Measurements from ENCODE around the gene COL4A6.

COL4A6 gene

DNA sequence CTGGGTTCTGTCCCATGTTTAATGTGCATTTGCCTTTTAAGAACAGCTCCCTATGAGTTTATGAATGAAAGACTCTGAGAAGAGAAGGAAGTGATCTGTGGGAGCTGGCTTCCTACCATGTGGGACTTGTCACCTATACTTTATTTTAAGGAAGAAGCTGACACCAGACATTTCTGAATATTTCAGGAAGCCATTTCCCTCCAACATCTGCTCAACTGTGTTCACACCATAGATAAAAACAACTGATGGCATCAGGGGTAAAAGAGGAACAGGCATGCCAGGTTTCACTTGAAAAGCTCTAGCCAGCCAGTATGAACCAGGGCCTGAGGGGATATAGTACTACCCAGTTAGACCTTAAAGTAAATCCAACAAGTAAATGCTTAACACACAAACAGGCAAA, 116.0 kb downstream of the COL4A6 start:
- DNase-seq = no peak

DNA sequence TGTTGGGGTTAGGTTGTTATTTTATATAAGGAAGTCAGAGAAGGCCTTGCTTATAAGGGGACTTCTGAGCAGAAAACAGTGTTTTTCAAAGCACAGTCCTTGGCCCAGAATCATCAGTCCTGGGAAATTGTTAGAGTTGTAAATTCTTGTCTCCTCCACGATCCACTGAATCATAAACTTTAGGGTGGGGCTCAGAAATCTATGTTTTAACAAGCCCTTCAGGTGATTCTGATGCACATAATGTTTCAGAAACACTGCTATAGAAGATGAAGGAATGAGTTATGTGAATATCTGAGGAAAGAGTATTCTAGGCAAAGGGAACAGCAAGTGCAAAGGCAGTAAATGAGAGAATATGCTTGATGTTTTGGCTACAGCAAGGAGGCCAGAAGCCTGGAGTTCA, 121.8 kb downstream of the COL4A6 start:
- DNase-seq = no peak

DNA sequence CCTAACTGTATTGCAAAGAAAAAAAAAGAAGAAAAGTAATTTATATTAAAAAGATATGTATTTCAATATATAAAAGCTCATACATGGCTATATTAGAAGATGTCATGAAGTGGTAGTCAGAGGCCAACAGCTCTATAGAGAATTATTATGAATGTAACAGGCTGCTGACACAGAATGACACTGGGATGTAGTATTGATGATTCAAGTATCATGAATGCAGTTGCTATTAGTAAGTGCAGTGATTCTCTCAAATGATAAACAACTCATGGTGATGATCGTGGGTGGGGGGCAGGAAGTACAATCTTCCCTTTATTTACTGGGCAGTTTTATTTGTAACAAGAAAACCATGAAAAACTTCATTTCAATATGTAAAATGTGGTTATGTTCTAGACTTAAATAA, 124.6 kb downstream of the COL4A6 start:
- peak; percentile 8 for DNase-seq

DNA sequence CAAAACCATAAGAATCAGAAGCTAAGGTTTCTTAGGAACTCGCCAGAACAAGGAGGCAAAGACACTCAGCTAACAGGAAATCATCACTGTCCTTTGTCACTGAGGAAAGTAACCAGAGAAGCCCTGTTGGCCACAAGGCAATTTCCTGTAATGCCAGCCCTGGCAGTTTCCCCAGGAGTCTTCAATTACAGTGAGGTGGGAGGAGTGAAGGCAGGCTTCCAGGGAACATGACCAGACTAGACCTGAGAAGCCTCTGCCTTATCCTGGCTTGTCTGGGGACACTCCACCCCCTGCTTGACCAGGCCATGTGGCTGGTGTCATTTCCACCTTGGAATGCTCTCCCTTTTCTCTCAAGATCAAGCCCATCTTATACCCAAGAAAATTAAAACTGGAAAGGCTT, 125.3 kb downstream of the COL4A6 start:
- DNase-seq = peak; percentile 34

DNA sequence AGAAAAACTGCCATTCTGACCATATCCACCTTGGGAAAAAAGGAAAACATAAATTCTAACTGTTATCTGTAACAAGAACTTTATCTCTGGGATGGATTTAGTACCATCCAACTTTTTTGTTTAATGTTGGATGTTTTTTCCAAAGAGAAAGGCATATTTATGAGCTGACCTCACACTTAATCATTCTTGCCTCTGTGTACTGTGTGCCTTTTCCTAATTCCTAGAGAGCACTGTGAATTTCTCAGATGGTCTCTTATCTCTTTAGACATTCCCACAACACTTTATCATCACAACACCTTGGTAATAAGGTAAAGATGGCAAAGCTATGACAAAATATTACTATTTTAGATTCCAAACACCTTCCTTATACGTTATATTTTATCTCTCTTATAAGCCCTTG, 126.2 kb downstream of the COL4A6 start:
- no peak for DNase-seq

DNA sequence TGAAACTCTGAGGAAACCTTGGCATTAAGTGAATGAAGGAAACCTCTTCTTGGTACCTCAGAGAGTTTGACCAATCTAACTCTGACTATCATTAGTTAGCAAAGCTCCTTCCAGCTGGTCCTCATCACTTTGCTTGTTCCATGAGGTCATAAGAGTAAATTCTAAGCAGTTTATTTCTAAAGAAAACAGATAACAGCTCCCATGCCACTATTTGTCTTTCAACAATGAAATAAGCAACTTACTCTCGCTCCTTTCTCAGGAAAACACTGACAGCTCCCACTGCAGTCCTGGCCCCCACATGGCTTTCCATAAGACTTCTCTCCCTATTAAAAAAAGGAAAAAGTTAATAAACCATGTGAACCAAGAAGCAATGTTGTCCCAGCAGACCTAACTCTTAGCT, 127.7 kb downstream of the COL4A6 start:
- DNase-seq = no peak

DNA sequence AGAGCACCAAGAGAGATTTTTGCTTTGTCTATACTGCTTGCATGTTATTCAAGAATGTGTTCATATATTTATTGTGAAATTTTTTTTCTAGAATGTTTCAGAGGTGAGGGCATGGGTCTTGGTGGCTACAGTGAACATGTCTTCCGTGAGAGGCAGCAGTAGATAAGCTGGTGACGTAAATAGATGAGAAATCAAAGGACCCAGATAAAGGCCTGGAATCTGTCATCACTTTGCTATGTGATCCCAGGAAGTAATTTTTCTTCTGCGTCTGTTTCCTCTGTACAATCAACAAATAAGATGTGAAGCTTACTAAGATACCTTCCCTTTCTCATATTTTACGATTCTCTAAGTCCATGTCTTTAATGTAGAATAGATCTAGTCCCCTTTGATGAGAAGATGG, 129.1 kb downstream of the COL4A6 start:
- DNase-seq = no peak

DNA sequence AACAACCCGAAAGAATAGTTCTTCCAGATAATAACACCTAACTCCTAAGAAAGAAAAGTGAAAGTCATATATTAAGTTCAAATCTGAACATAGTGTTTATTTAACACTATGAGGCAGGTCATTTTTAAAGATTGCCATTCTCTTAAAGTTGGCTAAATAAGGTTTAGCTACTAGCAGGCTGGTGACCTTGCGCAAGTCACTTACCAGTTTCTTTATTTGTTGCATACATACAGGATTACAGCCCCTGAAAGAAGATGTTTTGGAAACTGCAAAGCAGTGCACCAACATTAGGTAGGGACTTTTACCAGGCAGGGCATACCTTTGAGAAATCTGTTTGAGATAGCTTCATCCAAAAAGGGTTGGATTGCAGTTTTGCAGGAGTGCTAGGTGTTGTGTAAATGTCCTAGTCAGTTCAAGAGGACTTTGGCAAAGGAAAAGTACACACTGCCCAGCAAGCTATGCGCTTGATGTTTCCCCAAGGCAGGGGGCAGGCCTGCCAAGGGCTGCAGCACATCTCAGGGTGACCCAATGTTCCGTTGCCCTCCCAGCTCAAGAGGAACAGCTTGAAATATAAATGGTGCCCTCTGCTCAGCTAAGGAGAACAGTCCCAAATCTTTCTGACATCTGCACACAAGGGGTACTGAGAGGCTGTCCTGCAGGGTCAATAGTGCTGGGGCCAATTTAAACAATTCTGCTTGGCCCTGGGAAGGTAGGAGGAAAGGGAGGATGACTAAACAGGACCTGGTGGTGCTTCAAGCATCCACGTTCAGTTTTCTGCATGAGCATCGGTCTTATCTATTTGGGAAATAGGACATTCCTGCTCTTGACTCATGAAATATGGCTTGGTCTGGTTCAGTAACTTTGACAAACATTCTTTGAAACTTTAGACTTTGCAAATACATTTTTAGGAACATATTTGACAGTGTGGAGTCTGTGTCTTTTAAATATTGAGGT, 130.8 kb downstream of the COL4A6 start:
- DNase-seq = no peak

DNA sequence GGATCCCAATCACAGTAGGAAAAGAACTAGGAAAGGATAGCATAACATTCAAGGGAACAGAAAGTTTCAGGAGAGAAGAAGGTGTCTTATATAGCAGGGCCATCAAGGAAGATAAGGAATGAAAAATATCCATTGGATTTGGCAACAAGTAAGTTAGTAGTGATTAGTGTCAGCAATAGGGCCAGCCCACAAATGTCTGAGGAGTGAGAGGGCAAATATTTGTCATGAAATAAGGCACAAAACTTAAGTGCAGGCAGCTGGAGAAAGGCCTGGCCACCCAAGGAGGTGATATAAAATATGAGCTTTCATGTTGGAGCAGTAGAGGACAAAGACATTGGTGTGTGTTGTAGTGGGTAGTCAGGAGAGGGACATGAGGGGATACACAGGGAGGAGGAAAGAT, 132.1 kb downstream of the COL4A6 start:
- DNase-seq = peak; percentile 7

DNA sequence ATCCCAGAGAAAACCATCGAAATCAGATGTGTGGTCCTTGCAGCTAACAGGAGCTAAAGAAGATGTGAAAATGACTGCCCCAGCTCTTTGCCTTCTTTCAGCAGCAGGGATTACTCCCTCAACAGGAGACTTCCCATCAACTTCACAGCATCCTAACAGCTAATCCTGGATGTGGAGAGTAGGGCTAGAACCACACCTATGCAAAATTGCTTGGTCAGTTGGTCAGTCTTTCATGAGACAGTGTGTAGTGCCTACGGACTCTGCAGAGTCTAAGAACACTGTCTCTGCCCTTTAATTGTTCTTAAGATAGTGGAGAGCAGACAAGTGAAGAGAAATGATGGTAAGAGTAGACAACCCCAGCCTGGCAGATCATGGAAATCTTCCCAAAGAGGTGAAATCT, 133.5 kb downstream of the COL4A6 start:
- DNase-seq = no peak

DNA sequence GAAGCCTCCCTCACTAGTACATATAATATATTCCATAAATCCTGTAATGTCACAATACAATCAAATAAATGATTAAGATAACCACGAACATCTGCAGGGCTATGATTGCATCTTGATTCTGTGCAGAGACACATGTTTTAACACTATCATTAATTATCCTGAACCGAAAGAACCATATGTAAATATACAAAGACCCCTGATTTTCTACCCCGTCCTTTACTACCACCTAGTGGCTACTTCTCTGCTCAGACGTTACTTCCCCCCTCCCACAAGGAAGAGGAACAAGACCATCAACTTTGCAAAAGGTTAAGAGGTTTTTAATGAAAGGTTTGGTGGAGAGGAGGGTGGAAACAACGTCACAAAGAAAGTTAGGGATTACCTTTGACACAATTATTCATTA, 134.0 kb downstream of the COL4A6 start:
- no peak for DNase-seq

DNA sequence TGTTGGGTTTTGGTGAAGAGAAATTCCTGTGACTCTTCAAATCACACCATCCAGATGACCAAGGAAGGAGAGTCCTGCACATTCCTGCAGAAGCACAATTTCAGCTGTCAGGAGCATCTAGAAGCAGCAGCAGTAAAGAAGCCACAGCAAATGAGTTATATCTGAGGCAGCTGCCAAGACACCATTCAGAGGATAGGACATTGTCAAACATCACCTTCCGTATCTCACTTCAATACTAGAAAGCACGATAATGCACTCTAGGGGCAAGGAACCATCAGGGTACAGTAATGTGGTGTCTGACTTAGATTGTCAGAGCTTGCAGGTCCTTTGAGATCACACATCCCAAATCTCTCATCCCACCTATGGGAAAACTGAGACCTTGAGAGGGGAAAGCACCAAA, 134.5 kb downstream of the COL4A6 start:
- no peak for DNase-seq

DNA sequence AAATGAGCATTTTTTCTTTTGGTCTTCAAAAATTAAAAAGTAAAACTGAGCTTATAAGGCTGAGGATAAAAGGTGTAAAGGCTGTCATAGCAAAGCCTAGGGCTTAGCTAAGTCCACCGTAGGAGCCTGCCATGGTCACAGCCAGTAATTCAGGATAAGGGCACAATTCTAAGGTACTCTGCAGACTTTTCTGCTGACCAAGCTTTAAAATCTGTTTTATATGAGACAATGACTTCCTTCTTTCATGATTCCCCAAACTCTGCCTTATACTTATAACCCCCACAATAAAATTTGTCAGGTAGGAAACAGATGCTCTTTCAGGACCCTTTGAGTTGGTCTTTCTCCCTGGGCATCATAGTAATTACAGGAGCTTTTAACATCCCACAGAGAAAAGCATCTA, 138.5 kb downstream of the COL4A6 start:
- DNase-seq = no peak

DNA sequence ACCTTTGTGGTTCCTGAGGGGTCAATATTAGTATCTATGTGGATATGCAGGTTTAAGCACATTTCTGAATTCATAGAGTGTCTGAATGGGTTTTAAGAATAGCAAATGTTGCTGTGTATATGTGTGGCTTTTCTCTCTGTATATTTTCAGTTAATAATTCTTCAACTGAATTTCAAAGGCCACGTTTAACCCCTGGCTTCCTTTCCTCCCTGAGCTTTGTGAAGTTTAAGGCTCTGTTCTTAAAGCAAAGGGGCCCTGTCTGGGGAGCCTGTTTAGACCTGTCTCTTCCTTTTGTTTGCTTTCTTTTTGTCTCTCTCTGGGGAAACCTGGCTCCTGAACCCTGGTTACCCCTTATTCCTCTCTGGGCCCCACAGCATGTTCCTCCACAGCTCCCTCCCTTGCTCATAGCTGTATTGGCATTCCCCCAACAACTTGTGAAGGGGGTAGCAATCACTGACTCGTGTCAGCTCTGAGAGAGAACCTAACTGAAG, 139.1 kb downstream of the COL4A6 start:
- peak; percentile 52 for DNase-seq

DNA sequence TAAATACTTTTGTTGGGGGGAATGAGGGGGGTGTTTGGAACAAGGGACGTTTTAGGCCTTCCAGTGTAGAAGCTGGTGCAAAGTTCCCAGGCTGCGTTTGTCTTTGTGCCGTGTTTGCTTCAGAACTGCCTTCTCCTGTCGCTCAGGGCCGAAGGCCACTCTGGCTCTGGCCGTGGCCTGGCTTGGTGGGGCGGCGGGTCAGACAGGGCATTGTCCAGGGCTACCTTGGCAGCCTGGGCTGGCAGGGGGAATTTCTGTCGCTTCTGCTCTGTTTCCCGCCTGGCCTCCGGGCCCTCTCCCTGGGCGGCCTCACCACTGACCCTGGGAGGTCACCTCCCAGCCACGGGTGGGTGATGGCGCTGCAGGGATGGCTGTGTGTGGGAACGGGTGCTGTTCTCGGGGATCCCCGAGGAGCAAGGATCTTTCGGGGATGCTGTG, 140.0 kb downstream of the COL4A6 start:
- no peak for DNase-seq

DNA sequence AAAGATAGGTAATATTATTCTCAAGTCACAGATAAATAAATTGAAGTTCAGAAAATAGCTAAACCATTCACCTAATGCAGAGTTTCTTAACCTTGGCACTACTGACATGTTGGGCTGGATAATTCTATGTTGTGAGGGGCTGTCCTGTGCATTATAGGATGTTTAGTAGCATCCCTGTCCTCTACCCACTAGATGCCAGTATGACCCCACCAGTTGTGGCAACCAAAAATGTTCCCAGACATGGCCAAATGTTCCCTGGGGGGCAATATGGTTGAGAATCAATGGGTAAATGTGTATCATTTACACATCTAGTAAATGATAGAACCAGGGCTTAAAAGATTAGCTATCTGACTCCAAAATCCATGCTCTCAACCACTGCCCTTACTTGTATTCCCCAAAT, 140.9 kb downstream of the COL4A6 start:
- DNase-seq = no peak

DNA sequence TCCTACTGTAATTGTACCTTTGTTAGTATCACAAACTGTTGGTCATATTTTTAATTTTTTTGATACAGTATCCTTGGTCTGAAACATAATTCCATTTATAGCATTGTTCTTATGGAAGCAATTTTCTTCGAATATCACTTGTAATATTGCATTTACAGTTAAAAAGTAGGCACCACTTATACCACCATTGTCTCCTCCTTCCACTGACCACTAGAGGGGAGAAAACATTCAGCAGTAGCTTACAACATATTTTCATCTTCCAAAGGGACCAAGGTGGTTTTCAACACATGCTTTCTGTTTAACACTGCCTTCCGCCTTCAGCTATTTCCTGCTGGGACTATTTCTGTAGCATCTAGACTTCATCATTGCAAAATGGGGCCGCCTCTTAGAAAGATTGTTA, 146.2 kb downstream of the COL4A6 start:
- no peak for DNase-seq

DNA sequence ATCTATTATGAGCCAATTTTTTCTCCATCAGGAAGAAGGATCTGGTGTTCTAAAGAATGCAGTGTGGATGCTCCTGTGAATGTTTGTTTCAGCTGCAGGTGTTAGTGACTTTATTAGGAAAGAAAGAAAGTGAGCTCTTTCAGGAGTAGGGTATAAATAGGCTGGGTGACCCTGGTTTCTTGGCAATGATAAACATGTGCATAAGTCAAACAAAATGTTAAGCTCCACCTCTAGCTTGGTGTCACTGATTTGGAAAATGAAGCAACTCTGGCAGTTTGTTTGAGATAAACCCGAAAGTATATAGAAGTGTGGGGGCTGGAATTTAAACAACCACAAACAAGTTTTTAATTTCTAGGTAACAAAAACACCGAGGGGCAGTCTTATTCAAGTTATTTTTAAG, 152.3 kb downstream of the COL4A6 start:
- no peak for DNase-seq

DNA sequence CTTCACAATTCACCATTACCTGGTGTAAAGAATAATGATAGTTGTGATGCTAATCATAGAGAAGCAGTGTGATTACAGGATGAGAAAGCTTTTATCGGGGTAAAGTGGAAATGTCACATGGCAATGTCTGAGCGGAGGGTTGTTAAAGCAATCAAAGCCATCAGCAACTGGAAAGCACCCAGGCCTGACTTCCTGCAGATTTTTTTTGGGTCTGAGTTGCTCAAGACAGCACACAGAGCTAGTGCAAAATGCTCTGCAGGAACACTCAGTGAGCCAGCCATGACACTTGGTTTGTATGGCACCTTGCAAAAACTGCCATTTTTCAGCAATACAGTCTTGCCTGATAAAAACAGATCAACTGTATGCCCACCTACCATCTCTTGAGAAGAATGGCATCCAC, 152.9 kb downstream of the COL4A6 start:
- no peak for DNase-seq

DNA sequence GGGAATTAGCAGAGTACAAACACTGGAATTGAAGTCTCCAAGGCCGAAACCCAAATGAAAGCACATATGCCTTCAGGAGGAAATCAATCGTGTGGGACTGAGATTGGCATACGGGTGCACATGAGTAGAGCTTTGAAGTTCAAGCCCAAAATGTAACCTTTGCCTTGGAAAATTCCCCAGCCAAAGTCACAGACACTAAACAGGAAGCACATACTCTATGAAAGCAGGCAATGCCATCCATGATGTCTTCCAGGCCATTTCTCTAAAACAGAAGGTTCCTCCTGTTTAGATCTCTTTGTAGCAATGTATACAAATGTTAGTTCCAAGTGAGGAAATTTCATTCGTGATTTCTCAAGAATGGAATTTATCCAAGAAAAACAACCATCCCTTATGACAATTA, 162.5 kb downstream of the COL4A6 start:
- no peak for DNase-seq

DNA sequence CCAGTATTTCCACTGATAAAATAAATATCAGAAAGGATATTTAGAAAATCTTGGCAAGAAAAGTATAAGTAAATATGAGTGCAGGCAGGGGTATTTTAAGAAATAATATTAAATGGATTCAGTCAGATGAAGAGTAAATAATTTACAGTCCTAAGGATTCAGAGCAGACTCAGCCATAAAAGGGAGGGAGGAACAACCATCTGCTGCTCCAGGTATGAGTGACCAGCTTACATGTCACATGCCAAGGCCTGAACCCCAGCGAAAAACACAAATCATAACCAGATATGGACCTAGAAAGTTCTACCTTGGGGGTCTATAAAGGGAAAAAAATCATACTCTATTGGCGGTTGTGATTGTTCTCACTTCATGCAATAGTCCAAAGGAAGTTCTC, 166.8 kb downstream of the COL4A6 start:
- DNase-seq = no peak

DNA sequence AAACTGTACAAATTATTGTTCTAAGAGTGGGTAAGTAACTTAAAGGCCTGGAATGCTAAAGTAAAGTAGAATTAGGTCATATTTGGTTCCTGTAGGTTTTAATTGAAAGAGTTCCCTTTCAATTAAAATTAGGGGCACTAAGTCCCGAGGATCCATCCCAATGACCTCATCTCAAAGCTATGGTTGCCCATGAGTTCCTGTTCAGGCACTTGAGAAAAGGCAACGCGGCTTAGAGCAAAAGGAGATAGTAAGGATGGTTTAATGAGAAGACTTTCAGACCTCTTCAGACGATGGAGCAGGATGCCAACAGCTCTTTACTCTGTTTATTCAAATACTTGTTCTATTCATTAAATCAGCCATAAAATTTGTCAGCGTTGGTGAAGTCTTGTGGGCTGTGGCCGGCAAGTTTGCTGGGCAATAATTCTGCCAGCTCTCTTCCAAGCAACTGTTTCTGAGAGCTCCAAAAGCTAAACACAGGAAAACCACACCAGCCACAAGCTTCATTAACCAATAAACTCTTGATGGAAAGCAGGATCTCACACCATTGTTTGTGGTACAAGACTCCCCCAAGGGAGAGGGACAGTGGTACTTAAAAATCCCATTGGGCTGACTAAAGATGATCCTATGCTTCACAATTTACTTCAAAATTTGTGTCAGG, 167.4 kb downstream of the COL4A6 start:
- DNase-seq = peak; percentile 32

DNA sequence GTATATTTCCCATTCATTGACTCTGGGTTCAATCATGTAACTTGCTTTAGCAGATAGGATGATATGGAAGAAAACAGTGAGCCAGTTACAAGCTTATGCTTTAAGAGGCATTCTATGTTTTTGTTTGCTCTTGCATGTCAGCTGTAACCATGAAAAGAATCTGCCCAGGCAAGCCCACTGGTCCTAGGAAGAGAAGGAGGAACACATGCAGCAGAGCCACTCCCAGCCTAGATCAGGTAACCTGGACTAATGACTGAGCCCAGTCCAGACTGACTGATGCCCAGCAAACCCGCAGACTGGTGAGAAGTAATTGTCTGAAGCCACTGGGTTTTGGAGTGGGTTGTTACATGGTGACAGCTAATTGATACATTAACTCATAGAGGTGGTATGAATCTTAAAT, 167.9 kb downstream of the COL4A6 start:
- no peak for DNase-seq

DNA sequence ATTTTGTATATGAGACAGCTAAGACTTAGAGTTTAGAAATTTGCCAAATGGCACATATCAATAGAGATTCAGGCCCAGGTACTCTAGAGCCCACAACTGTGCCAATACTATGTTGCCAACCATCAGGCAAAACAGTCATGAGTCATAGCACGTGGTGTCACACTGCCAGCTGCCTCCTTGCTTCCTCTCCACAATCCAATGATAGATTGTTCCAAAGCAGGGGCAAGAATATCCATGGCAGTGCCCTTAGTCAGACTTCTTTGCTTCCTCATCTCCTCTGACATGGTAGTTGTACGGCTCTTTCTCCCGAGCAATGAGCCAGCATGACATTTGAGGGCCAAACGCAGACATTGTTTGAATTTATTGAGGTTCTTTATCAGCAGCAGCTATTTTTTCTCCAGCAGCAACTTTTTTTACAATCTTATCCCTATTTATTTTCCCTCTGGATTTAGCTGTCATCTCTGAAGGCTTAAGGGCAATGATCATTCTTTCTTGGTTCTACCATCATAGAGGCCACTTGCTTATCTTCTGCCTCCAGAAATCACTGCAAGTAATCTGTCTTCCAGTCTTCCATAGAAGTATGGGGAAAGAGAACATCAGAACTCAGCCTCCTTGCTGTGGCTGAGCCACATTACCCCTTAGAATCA, 169.7 kb downstream of the COL4A6 start:
- no peak for DNase-seq
